Measurements from ENCODE around the gene UMAD1.

DNA sequence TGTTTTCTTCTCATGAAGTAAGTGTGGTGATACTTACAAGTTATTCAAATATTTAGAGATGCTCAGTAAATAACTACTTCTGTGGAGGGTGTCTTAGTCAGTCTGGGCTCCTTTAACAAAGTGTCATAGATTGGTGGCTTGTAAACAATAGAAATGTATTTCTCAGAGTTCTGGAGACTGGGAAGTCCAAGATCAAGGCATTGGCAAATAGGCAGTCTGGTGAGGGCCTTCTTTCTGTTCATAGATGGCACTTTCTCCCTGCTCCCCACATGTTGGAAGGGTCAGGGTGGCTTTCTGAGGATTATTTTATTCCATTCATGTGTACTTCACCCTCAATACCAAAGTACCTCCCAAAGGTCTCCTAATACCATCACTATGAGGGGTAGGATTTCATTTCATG, 59.4 kb downstream of the UMAD1 start:
- TF ChIP-seq CTCF (IDR thresholded peaks at IDR 0.05; ENCODE audit: insufficient read depth, low read depth, low read length) (no peak), EZH2 (IDR thresholded peaks at IDR 0.05; ENCODE audit: insufficient read depth, low read length) (no peak)
